Neural progenitor cell (in vitro differentiated cells): Measurements from ENCODE around the gene TWSG1. TPM values are rescaled to one million over a fixed set of nuclear protein-coding genes. Genes with fewer than 3 reads are reported as not detected.
"Not testable (repeated sequence)": the region's sequence is repeated elsewhere in the genome, so short reads cannot be mapped to it uniquely, and the experiment has no call there.

Source experiments
- DNase-seq: peaks from one replicate; pipeline ENCODE4 v3.0.0-alpha.2; 2016; ENCODE audit warnings: low spot score
- H2AFZ ChIP-seq: fragments of 200-600 bp; sonication (generic); replicated peaks from 2 replicates; pipeline ENCODE4 v1.6.1; 2016; ENCODE audit warnings: antibody characterized with exemption
- H3F3A ChIP-seq: fragments of 200-600 bp; sonication (generic); 2 replicates; pipeline ENCODE4 v1.6.1; 2016; ENCODE audit warnings: antibody characterized with exemption, low read depth
- H3K27ac ChIP-seq: fragments of 200-600 bp; sonication (generic); 2 replicates; pipeline ENCODE4 v1.5.1; 2016; ENCODE audit warnings: mild to moderate bottlenecking
- H3K27me3 ChIP-seq: fragments of 200-600 bp; sonication (generic); 2 replicates; pipeline ENCODE4 v1.6.1; 2016; ENCODE audit warnings: mild to moderate bottlenecking, moderate library complexity
- H3K36me3 ChIP-seq: fragments of 200-600 bp; sonication (generic); 2 replicates; pipeline ENCODE4 v1.5.1; 2016
- H3K4me1 ChIP-seq: fragments of 200-600 bp; sonication (generic); 2 replicates; pipeline ENCODE4 v1.6.1; 2016; ENCODE audit warnings: mixed run types
- H3K4me2 ChIP-seq: fragments of 200-600 bp; sonication (generic); 2 replicates; pipeline ENCODE4 v1.6.1; 2016
- H3K4me3 ChIP-seq: fragments of 200-600 bp; sonication (generic); 2 replicates; pipeline ENCODE4 v1.5.1; 2016
- H3K79me2 ChIP-seq: fragments of 200-600 bp; sonication (generic); 2 replicates; pipeline ENCODE4 v1.6.1; 2016; ENCODE audit warnings: low read depth
- H3K9ac ChIP-seq: fragments of 200-600 bp; sonication (generic); 2 replicates; pipeline ENCODE4 v1.6.1; 2016
- H3K9me3 ChIP-seq: fragments of 200-600 bp; sonication (generic); 2 replicates; pipeline ENCODE4 v1.5.1; 2016; ENCODE audit warnings: low read depth
- H4K20me1 ChIP-seq: fragments of 200-600 bp; sonication (generic); 2 replicates; pipeline ENCODE4 v1.6.1; 2016; ENCODE audit warnings: low read depth
- H3K27ac Mint-ChIP-seq: 3 replicates; pipeline ENCODE4 v1.8.0; 2021; ENCODE audit warnings: mixed read lengths
- H3K27me3 Mint-ChIP-seq: 2 replicates; pipeline ENCODE4 v1.8.0; 2022; ENCODE audit warnings: low read depth, mild to moderate bottlenecking, inconsistent platforms, moderate library complexity, mixed read lengths; ENCODE audit not compliant: insufficient read depth
- H3K36me3 Mint-ChIP-seq: 3 replicates; pipeline ENCODE4 v1.8.0; 2021; ENCODE audit warnings: mixed read lengths
- H3K4me1 Mint-ChIP-seq: 3 replicates; pipeline ENCODE4 v1.8.0; 2021; ENCODE audit warnings: mixed read lengths
- H3K4me3 Mint-ChIP-seq: 3 replicates; pipeline ENCODE4 v1.8.0; 2021; ENCODE audit warnings: mild to moderate bottlenecking, moderate library complexity, mixed read lengths
- H3K9me3 Mint-ChIP-seq: 3 replicates; pipeline ENCODE4 v1.8.0; 2020; ENCODE audit warnings: mixed read lengths
- CTCF ChIP-seq: fragments of 200-600 bp; sonication (generic); IDR thresholded peaks from 2 replicates; pipeline ENCODE4 v1.5.1; 2017; ENCODE audit warnings: antibody characterized with exemption, mild to moderate bottlenecking
- EZH2 ChIP-seq: fragments of 200-600 bp; sonication (generic); IDR thresholded peaks from 2 replicates; pipeline ENCODE4 v1.6.1; 2017; ENCODE audit warnings: antibody characterized with exemption, mild to moderate bottlenecking, moderate library complexity
- EZH2phosphoT487 ChIP-seq: fragments of 200-600 bp; sonication (generic); IDR thresholded peaks from 2 replicates; pipeline ENCODE4 v1.6.1; 2017; ENCODE audit warnings: antibody characterized with exemption
- total RNA-seq: library from RNA; depleted of rRNA; stranded (reverse); fragments of >200 nt; gene quantifications from 2 replicates; pipeline ENCODE4 v1.2.3, GENCODE V29; 2015; ENCODE audit warnings: low replicate concordance

The TWSG1 gene
- total RNA-seq, 1 donor from 2014 or later: 87.9 TPM

- Histone ChIP-seq H3K27me3 (no peaks in the 10 kb centered on the region), H3K4me3 (no peak overlapping the region), H3K4me1 (peaks cover 17% of the 10 kb centered on the region), H3K36me3 (no peaks in the 10 kb centered on the region), H3K79me2 (no peaks in the 10 kb centered on the region), H3F3A (no peaks in the 10 kb centered on the region), H3K9ac (no peak overlapping the region), H3K9me3 (no peaks in the 10 kb centered on the region), H4K20me1 (no peaks in the 10 kb centered on the region), H3K27ac (no peak overlapping the region), H2AFZ (no peak overlapping the region), H3K4me2 (no peak overlapping the region)
- Mint-ChIP-seq H3K27ac (no peak overlapping the region), H3K4me1 (peaks cover 18% of the 10 kb centered on the region), H3K27me3 (peaks cover 2% of the 10 kb centered on the region), H3K36me3 (no peaks in the 10 kb centered on the region), H3K9me3 (no peaks in the 10 kb centered on the region), H3K4me3 (no peak overlapping the region)
- TF ChIP-seq EZH2: no peak
- TF ChIP-seq CTCF: no peak
- TF ChIP-seq EZH2phosphoT487: no peak
- no peak for DNase-seq
Measured at GRCh38 chr18:9421096-9421900, 86.7 kb downstream of the TWSG1 start.

- no peaks in the 10 kb centered on the region for H3K9me3 Mint-ChIP-seq
- Histone ChIP-seq H3K4me1 (peaks cover 15% of the 10 kb centered on the region), H3F3A (no peaks in the 10 kb centered on the region), H3K4me3 (no peak overlapping the region), H4K20me1 (no peaks in the 10 kb centered on the region), H3K36me3 (no peaks in the 10 kb centered on the region), H3K79me2 (no peaks in the 10 kb centered on the region), H3K27me3 (no peaks in the 10 kb centered on the region), H3K27ac (no peak overlapping the region), H3K9me3 (no peaks in the 10 kb centered on the region), H3K9ac (no peak overlapping the region), H2AFZ (no peak overlapping the region), H3K4me2 (no peak overlapping the region)
- no peak overlapping the region for H3K27ac Mint-ChIP-seq
- H3K4me3 Mint-ChIP-seq: no peak overlapping the region
- DNase-seq: no peak
- peaks cover 2% of the 10 kb centered on the region for H3K27me3 Mint-ChIP-seq
- peaks cover 14% of the 10 kb centered on the region for H3K4me1 Mint-ChIP-seq
- H3K36me3 Mint-ChIP-seq: no peaks in the 10 kb centered on the region
- TF ChIP-seq CTCF (no peak), EZH2phosphoT487 (no peak), EZH2 (no peak)
Measured at GRCh38 chr18:9421901-9422327, 87.3 kb downstream of the TWSG1 start.

GRCh38 chr18:9422816-9423519 is 88.4 kb downstream of the TWSG1 start:
- Mint-ChIP-seq H3K9me3 (no peaks in the 10 kb centered on the region), H3K4me3 (no peak overlapping the region), H3K36me3 (no peaks in the 10 kb centered on the region), H3K4me1 (peaks cover 3% of the 10 kb centered on the region), H3K27ac (no peak overlapping the region), H3K27me3 (peaks cover 2% of the 10 kb centered on the region)
- peaks cover 5% of the 10 kb centered on the region for H3K4me1 ChIP-seq
- no peak for DNase-seq
- no peaks in the 10 kb centered on the region for H3K36me3 ChIP-seq
- H3K27ac ChIP-seq: no peak overlapping the region
- H2AFZ ChIP-seq: no peak overlapping the region
- H3K79me2 ChIP-seq: no peaks in the 10 kb centered on the region
- no peak overlapping the region for H3K9ac ChIP-seq
- H3F3A ChIP-seq: no peaks in the 10 kb centered on the region
- no peak overlapping the region for H3K4me2 ChIP-seq
- TF ChIP-seq CTCF (no peak), EZH2phosphoT487 (no peak), EZH2 (no peak)
- H3K4me3 ChIP-seq: no peak overlapping the region
- H4K20me1 ChIP-seq: no peaks in the 10 kb centered on the region
- no peaks in the 10 kb centered on the region for H3K9me3 ChIP-seq
- H3K27me3 ChIP-seq: no peaks in the 10 kb centered on the region

GRCh38 chr18:9423648-9424047 is 89.1 kb downstream of the TWSG1 start:
- not testable (repeated sequence) for H3K4me3 ChIP-seq, H2AFZ ChIP-seq, H3K27ac Mint-ChIP-seq, H3K36me3 Mint-ChIP-seq, H3K9me3 ChIP-seq, H3K27me3 ChIP-seq, H3K4me1 ChIP-seq, H3F3A ChIP-seq, H3K4me2 ChIP-seq, H3K36me3 ChIP-seq, H3K79me2 ChIP-seq, H3K9me3 Mint-ChIP-seq, H3K4me3 Mint-ChIP-seq, H3K4me1 Mint-ChIP-seq, DNase-seq, H3K27me3 Mint-ChIP-seq, H3K27ac ChIP-seq, H4K20me1 ChIP-seq, H3K9ac ChIP-seq

- H3K27me3 ChIP-seq, H3K27me3 Mint-ChIP-seq, H3K36me3 Mint-ChIP-seq, H3K4me3 ChIP-seq, H3K27ac ChIP-seq, H3K4me1 ChIP-seq, H3K79me2 ChIP-seq, H3K36me3 ChIP-seq, H3K4me2 ChIP-seq, H2AFZ ChIP-seq, H3K9me3 ChIP-seq, H3K27ac Mint-ChIP-seq, H3K4me3 Mint-ChIP-seq, H3K4me1 Mint-ChIP-seq, H3F3A ChIP-seq, DNase-seq, H3K9me3 Mint-ChIP-seq, H3K9ac ChIP-seq, H4K20me1 ChIP-seq: not testable (repeated sequence)
Measured at GRCh38 chr18:9424235-9424634, 89.7 kb downstream of the TWSG1 start.
